ENCODE measurements around the gene SBNO1.
"Not testable (repeated sequence)": the region's sequence is repeated elsewhere in the genome, so short reads cannot be mapped to it uniquely, and the experiment has no call there.

DNA sequence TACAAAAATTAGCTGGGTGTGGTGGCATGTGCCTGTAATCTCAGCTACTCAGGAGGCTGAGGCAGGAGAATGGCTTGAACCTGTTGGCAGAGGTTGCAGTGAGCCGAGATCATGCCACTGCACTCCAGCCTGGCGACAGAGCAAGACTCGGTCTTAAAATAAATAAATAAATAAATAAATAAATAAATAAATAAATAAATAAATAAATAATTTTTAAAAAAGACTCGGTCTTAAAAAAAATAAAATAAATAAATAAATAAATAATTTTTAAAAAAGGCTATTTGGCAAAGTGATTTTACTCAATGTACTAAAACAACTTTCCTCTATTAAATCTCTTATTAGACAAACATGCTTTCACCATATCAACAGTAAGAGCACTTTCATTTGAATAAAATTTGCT is 51.6 kb downstream of the SBNO1 start:
- TF ChIP-seq CTCF, EP300, POLR2A (IDR thresholded peaks at IDR 0.05): not testable (repeated sequence)
